GM19328 (cell line): ENCODE measurements around the gene UBXN7.
"Not testable (repeated sequence)": the region's sequence is repeated elsewhere in the genome, so short reads cannot be mapped to it uniquely, and the experiment has no call there.

Experiments used
- ATAC-seq: cut with Tn5 transposase; IDR thresholded peaks from one replicate; pipeline ENCODE4 v1.9.1; 2021; ENCODE audit warnings: mild to moderate bottlenecking, moderate library complexity; ENCODE audit not compliant: unreplicated experiment

The UBXN7 gene

DNA sequence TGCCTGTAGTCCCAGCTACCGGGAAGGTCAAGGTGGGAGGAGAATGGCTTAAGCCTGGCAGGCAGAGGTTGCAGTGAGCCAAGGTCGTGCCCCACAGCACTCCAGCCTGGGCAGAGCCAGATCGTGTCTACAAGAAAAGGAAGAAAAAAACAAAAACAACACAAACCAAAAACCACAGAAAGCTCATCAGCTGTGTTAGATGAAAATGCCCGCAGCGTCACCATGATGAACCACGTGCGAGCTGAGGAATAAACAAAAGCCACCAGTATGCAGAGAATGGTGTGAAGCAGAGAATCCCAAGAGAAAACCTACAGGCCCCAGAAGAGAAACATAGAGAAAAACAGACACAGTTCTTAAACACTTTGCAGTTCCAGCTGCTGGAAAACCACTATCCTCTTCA lies 74.3 kb downstream of the UBXN7 start:
- ATAC-seq, result no peak

- no peak for ATAC-seq
Observed at GRCh38 chr3:196356556-196356955, 75.7 kb downstream of the UBXN7 start.

GRCh38 chr3:196355668-196356067 lies 76.6 kb downstream of the UBXN7 start:
- ATAC-seq, result no peak

DNA sequence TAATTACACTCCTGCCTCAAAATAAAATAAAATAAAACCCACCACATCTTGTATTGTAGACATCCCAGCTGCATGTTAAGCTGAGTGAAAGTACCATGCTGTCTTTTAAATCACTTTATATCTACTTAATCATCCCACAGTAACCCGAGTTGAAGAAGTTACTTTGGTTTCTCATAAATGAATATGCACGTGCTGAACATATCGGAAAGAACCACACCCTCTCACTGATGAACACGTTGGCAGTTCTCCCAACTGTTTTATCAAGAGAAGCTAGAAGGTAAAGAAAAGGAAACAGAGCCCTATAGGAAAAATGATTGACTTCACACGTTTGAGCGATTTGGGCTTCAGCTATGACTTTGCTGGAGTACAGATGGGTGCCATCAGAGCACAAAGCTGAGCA lies 78.1 kb downstream of the UBXN7 start:
- no peak for ATAC-seq

DNA sequence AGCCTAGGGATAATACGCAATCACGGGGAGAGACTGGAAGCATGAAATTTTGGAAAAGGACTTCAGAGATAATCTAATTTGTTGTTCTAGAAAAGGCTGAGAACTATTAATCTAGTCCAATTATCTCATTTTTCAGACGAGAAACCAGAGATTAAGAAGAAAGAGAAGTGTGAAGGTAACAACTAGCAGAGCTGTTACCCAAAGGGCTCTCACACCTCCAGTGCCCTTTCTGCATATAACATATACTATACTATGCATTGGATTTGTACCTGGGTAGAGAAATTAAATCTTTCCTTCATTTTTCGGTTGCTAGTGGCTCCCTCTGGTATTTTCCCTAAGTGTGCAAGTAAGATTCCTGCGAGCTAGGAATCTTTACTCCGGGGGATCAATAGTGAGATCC lies 80.7 kb downstream of the UBXN7 start:
- ATAC-seq, result no peak

GRCh38 chr3:196350067-196350466 lies 82.2 kb downstream of the UBXN7 start:
- ATAC-seq, result no peak

GRCh38 chr3:196348698-196349097 lies 83.5 kb downstream of the UBXN7 start:
- ATAC-seq, result no peak

GRCh38 chr3:196344663-196345062 lies 87.6 kb downstream of the UBXN7 start:
- ATAC-seq, result no peak

DNA sequence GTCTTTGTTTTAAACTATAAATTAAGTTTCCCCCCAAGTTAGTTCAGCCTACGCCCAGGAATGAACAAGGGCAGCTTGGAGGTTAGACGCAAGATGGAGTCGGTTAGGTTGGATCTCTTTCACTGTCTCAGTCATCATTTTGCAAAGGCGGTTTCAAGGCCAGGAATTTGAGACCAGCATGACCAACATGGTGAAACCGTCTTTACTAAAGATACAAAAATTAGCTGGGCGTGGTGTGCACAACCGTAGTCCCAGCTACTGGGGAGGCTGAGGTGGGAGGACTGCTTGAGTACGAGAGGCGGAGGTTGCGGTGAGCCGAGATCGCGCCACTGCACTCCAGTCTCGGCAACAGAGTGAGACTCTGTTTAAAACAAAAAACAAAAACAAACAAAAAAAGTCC lies 88.3 kb downstream of the UBXN7 start:
- ATAC-seq, result not testable (repeated sequence)

GRCh38 chr3:196341137-196341536 lies 91.1 kb downstream of the UBXN7 start:
- ATAC-seq, result no peak

DNA sequence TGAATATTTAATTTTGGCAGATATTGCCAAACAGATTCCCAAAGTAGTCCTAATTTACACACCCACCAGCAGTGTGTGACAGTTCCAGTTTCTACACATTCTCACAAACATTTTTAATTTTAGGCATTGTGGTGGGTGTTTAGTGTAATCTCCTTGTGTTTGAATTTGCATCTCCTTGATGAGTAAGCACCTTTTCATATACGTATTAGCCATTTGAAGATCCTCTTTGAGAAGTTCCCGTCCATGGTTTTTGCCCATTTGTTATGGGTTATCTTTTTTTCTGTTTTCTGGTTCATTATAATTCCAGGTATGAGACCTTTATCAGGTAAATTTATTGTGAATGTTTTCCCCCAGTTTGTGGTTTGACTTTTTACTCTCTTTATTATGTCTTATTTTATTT lies 91.8 kb downstream of the UBXN7 start:
- no peak for ATAC-seq

GRCh38 chr3:196339493-196340254 lies 92.6 kb downstream of the UBXN7 start:
- ATAC-seq, result no peak

DNA sequence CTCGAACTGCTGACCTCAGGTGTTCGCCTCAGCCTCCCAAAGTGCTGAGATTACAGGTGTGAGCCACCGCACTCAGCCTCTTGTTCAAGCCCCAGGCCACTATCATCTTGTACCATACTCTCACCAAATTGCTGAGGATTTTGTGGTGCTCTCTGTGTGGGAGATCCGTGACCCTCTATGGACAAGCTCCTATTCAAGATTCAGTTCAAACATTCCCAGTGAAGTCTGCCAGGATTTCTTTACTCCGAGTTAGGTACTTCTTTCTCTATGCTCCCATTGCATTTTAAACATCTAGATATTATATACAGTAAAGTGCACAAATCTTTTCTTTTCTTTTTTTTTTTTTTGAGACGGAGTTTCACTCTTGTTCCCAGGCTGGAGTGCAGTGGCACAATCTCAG lies 93.2 kb downstream of the UBXN7 start:
- ATAC-seq, result no peak

DNA sequence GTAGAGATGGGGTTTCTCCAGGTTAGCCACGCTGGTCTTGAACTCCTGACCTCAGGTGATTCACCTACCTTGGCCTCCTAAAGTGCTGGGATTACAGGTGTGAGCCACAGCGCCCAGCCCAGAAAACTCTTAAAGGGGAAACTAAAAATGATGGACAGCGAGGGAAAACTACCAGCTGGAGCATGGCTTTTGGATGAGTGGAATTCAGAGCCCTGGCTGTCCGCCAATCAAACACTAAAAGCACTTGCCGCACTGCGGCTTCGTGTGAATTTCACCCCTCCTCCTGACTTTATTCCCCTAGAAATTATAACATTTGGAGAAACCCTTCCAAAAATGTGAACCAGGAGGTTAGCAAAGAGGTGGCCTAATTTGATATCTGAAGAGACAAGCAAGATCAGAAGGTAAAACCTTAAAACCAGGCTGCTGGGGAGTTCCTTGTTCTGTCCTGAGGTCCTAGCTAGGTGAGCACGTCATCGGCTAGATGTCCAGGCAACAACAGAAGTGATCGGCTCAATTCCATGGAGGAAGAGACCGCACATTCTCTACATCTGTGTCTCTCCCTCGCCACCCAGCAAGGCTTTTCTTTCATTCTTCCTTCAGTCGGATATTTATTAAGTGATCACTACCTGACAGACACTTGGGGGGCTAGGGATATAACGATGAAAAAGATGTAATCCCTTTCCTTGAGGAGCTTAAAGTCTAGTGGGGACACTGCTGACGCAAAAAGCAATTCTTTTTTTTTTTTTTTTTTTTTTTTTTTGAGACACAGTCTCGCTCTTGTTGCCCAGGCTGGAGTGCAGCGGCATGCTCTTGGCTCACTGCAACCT lies 95.7 kb downstream of the UBXN7 start:
- ATAC-seq, result no peak

DNA sequence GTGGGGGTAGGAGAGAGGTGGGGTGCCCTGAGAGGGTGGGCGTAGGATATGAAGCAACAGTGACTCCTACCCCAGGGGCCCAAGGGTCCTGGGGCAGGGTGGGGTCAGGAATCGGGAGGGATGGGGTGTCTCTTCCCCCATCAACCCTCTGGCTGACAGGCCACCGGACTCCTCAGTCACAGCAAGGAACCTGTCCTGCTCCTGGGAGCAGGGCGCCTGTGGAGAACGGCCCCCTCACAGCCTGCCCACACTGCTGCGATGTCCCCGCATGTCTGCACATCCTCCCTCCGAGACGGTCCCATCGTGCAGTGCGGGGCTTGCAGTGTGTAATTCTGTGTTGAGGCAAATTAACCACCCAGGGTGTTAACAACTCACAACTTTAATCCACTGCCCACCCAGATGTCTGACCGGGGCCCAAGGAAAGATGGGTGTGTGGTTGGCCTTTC lies 96.7 kb downstream of the UBXN7 start:
- no peak for ATAC-seq

- ATAC-seq, result no peak
Observed at GRCh38 chr3:196334982-196335381, 97.2 kb downstream of the UBXN7 start.

DNA sequence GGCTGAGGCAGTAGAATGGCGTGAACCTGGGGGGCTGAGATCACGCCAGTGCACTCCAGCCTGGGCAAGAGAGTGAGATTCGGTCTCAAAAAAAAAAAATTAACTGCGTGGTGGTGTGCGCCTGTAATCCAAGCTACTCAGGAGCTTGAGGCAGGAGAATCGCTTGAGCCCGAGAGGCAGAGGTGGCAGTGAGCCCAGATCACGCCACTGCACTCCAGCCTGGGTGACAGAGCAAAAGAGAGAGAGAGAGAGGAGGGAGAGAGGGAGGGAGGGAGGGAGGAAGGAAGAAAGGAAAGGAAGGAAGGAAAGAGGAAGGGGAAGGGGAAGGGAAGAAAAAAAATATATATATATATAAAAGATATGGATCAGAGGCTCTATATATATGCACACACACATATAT lies 100.1 kb downstream of the UBXN7 start:
- ATAC-seq, result no peak

DNA sequence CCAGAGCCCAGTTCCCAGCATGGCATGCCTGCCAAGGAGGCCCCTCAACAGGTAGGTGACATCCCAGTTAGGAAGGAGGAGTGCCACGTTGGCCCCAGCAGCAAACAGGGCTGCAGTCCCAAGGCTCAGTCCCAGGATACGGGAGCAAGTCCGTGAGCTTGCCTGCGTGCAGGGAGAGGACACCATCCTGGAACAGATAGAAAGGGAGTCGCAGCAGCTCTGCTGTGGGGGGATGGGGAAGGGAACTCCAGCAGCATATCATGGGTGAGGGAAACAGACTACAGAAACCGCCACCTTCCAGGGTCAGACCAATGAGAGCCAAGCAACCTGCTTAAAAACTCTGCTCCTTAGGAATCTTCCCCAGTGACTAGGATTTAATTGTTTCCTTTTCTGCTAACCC lies 104.8 kb downstream of the UBXN7 start:
- no peak for ATAC-seq

- no peak for ATAC-seq
Observed at GRCh38 chr3:196326936-196327335, 105.3 kb downstream of the UBXN7 start.

DNA sequence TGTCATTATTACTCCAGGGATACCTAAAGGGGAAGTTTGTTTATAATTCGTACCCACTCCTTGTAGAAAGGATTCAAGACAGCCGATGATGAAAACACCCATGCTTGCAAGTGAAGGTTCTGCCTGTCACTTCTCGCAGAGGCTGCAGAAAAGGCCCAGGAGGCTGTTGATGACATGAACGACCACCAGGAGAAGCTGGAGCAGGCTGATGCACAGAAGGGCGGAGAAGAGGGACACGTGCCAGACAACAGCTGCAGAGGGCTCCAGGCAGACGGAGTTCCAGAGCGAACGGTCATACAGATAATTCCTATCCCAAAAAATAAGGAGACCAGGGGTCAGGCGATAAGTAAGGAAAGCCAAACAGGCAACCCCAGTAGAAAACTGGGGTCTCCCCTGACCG lies 108.5 kb downstream of the UBXN7 start:
- ATAC-seq, result no peak

DNA sequence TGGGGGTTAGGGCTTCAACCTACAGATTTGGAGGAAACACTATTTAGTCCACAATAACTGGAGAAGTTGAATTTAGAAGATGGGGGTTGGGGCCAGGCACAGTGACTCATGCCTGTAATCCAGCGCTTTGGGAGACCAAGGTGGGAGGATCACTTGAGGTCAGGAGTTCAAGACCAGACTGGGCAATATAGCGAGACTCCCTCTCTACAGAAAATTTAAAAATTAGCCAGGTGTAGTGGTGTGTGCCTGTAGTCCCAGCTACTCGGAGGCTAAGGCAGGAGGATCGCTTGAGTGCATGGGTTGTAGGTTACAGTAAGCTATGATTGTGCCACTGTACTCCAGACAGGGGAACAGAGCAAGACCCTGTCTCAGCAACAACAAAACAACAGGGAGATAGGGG lies 109.2 kb downstream of the UBXN7 start:
- ATAC-seq, result no peak

GRCh38 chr3:196321162-196321561 lies 111.1 kb downstream of the UBXN7 start:
- no peak for ATAC-seq
